HG02981 (cell line): ENCODE data around the gene OR52E5.

ENCODE experiments used
- ATAC-seq: cut with Tn5 transposase; IDR thresholded peaks from one replicate; pipeline ENCODE4 v1.9.1; 2021; ENCODE audit warnings: mild to moderate bottlenecking, moderate library complexity; ENCODE audit not compliant: unreplicated experiment

OR52E5 gene

GRCh38 chr11:5932671-5933070 is 39.7 kb downstream of the OR52E5 start:
- ATAC-seq = no peak

- ATAC-seq = no peak
These were observed 40.1 kb downstream of the OR52E5 start for GRCh38 chr11:5933116-5933515.

- ATAC-seq = no peak
These were observed 45.0 kb downstream of the OR52E5 start for GRCh38 chr11:5937868-5938602.

- no peak for ATAC-seq
These were observed 45.6 kb downstream of the OR52E5 start for GRCh38 chr11:5938603-5938965.

GRCh38 chr11:5940748-5941147 is 47.7 kb downstream of the OR52E5 start:
- ATAC-seq = no peak

GRCh38 chr11:5941951-5942350 is 48.9 kb downstream of the OR52E5 start, which contains the start of gene OR56A3:
TSS of gene OR56A3 (plus strand) at chr11:5942251. CDS start at chr11:5947347, 5,096 bp downstream.
- ATAC-seq = no peak
